ENCODE results near the gene M1AP. TPM values are rescaled to one million over a fixed set of nuclear protein-coding genes. Genes with fewer than 3 reads are reported as not detected.

The M1AP gene
- total RNA-seq, 1 donor from 2014 or later: 0.24 TPM

GRCh38 chr2:74531666-74532065 lies 116.5 kb downstream of the M1AP start:
- Mint-ChIP-seq H3K27me3 (no peaks in the 10 kb centered on the region), H3K4me1 (ENCODE audit: unreplicated experiment) (peaks cover 22% of the 10 kb centered on the region), H3K27ac (no peak overlapping the region), H3K9me3 (no peaks in the 10 kb centered on the region), H3K4me3 (peak overlapping the region; percentile 98), H3K36me3 (peaks cover 8% of the 10 kb centered on the region)
- no peak for DNase-seq (ENCODE audit: extremely low spot score, unreplicated experiment)
- no peak for TF ChIP-seq CTCF (conservative IDR thresholded peaks at IDR 0.05)

- no peaks in the 10 kb centered on the region for H3K9me3 Mint-ChIP-seq
- H3K36me3 Mint-ChIP-seq: peaks cover 17% of the 10 kb centered on the region
- H3K27me3 Mint-ChIP-seq: no peaks in the 10 kb centered on the region
- peak overlapping the region; percentile 98 for H3K4me3 Mint-ChIP-seq
- no peak for TF ChIP-seq CTCF (conservative IDR thresholded peaks at IDR 0.05)
- peak overlapping the region; percentile 70 for H3K27ac Mint-ChIP-seq
- peaks cover 29% of the 10 kb centered on the region for H3K4me1 Mint-ChIP-seq (ENCODE audit: unreplicated experiment)
- DNase-seq (ENCODE audit: extremely low spot score, unreplicated experiment): no peak
Observed at GRCh38 chr2:74530239-74531187, 117.6 kb downstream of the M1AP start.

GRCh38 chr2:74529357-74530238 lies 118.5 kb downstream of the M1AP start, which contains the start of the genes AUP1 and HTRA2:
AUP1 (minus strand) TSS chr2:74529706; CDS start chr2:74529629, 77 bp downstream.
HTRA2 (plus strand) TSS chr2:74529933; CDS start chr2:74530007, 74 bp downstream.
- no peak for TF ChIP-seq CTCF (conservative IDR thresholded peaks at IDR 0.05)
- Mint-ChIP-seq H3K4me1 (ENCODE audit: unreplicated experiment) (peaks cover 29% of the 10 kb centered on the region), H3K27me3 (no peaks in the 10 kb centered on the region), H3K27ac (peak within 1 kb of the TSS; percentile 89), H3K4me3 (peak within 1 kb of the TSS; percentile 98), H3K36me3 (peaks cover 17% of the 10 kb centered on the region), H3K9me3 (no peaks in the 10 kb centered on the region)
- DNase-seq (ENCODE audit: extremely low spot score, unreplicated experiment): peak; percentile 98

- Mint-ChIP-seq H3K27ac (peak overlapping the region; percentile 89), H3K9me3 (no peaks in the 10 kb centered on the region), H3K36me3 (peaks cover 17% of the 10 kb centered on the region), H3K4me1 (ENCODE audit: unreplicated experiment) (peaks cover 29% of the 10 kb centered on the region), H3K27me3 (peaks cover 2% of the 10 kb centered on the region), H3K4me3 (peak overlapping the region; percentile 98)
- no peak for TF ChIP-seq CTCF (conservative IDR thresholded peaks at IDR 0.05)
- no peak for DNase-seq (ENCODE audit: extremely low spot score, unreplicated experiment)
Observed at GRCh38 chr2:74528600-74529356, 119.4 kb downstream of the M1AP start.

- Mint-ChIP-seq H3K4me1 (ENCODE audit: unreplicated experiment) (peaks cover 29% of the 10 kb centered on the region), H3K36me3 (peaks cover 17% of the 10 kb centered on the region), H3K9me3 (no peaks in the 10 kb centered on the region), H3K27me3 (peaks cover 10% of the 10 kb centered on the region), H3K4me3 (peak overlapping the region; percentile 98), H3K27ac (peak overlapping the region; percentile 55)
- DNase-seq (ENCODE audit: extremely low spot score, unreplicated experiment): no peak
- no peak for TF ChIP-seq CTCF (conservative IDR thresholded peaks at IDR 0.05)
Observed at GRCh38 chr2:74527741-74528140, 120.4 kb downstream of the M1AP start.
